Ovary (tissue), 9 donors: Measurements from ENCODE around the gene C6orf47. TPM values are rescaled to one million over a fixed set of nuclear protein-coding genes. Genes with fewer than 3 reads are reported as not detected.

Experiments used
- DNase-seq, 5 donors: peaks; one replicate each; pipeline ENCODE4 v3.0.0-alpha.2; 2019 to 2020
- H3K27ac ChIP-seq, 2 donors: fragments of 200-600 bp; one replicate each; pipeline versions ENCODE4 v1.5.1 to v1.8.0; 2019 to 2022
- H3K27me3 ChIP-seq: fragments of 200-600 bp; one replicate; pipeline ENCODE4 v1.8.0; 2022
- H3K36me3 ChIP-seq: fragments of 200-600 bp; sonication (generic); one replicate; pipeline ENCODE4 v1.5.1; 2019
- H3K4me1 ChIP-seq: one replicate; pipeline ENCODE4 v1.8.1; 2013; ENCODE audit warnings: mild to moderate bottlenecking, moderate library complexity; ENCODE audit not compliant: insufficient read depth
- H3K4me3 ChIP-seq: fragments of 200-600 bp; sonication (generic); one replicate; pipeline ENCODE4 v1.5.1; 2017
- H3K9me3 ChIP-seq, 2 donors: fragments of 200-600 bp in 1 of 2; sonication (generic) in 1 of 2; one replicate each; pipeline versions ENCODE4 v1.5.1 to v1.8.1; 2013 to 2019; ENCODE audit warnings: mild to moderate bottlenecking in 1 of 2, moderate library complexity in 1 of 2
- CTCF ChIP-seq, 3 donors: fragments of 450-650 bp in 2 of 3; fragments of 200-600 bp in 1 of 3; IDR thresholded peaks; one replicate each; pipeline versions ENCODE4 v1.5.1 to v1.8.0; 2016 to 2022; ENCODE audit warnings: antibody characterized with exemption in 3 of 3, mild to moderate bottlenecking in 1 of 3
- EP300 ChIP-seq: sonication (generic); formaldehyde crosslinking; IDR thresholded peaks from one replicate; pipeline ENCODE4 v1.6.1; 2017; ENCODE audit warnings: antibody characterized with exemption
- POLR2A ChIP-seq: fragments of 450-650 bp; IDR thresholded peaks from one replicate; pipeline ENCODE4 v1.6.1; 2017; ENCODE audit warnings: antibody characterized with exemption, mild to moderate bottlenecking, moderate library complexity
- WGBS, 3 donors: extraction: QIAGEN DNeasy Blood & Tissue Kit in 1 of 3; methylation state at CpG; one replicate each; pipeline versions ENCODE4 v1.1.5 to v1.1.7; 2013 to 2017; 5-methylcytosine and 5-hydroxymethylcytosine counted together
- intact Hi-C, 4 donors: fragments of 100-400 bp; cut with DNase I; formaldehyde crosslinking; loops; one replicate each; pipeline versions ENCODE4 v1.11.0 to v1.15.1; 2022 to 2023
- polyA plus RNA-seq, 2 donors: library from polyadenylated mRNA; stranded (reverse); fragments of 200-250 nt in 1 of 2; fragments of 350-450 nt in 1 of 2; fragmentation: Illumina TruSeq in 1 of 2; extraction: RNeasy Lipid Tissue Mini Kit (QIAGEN cat#74804) in 1 of 2; gene quantifications; one replicate each; pipeline ENCODE4 v1.2.3, GENCODE V29; 2013 to 2014
- total RNA-seq, 7 donors: library from RNA; depleted of rRNA in 2 of 7; stranded (reverse); fragments of >200 nt in 2 of 7; fragmentation: NEBNext Ultra II Directional in 3 of 7; extraction: Animal tissue kit (Norgen Biotek cat#: 25700) in 3 of 7; gene quantifications; one replicate each; pipeline versions ENCODE4 v1.1.0 to v1.2.4, GENCODE V29; 2016 to 2023
- donor health status: DM: no; HTN: no; CAD: no; lungs with moderate emphysema.
- donor health status: DM: no; HTN: no; CAD: no.
- donor health status: Bipolar disorder and iron deficiency.
- donor health status: DM: yes; HTN: yes; CAD: no.
- donor health status: DM: no; HTN: no; CAD: no.
- donor health status: DM: yes; HTN: yes; CAD: no.

Gene C6orf47
- total and polyA plus RNA-seq, 9 donors: 13.9 to 26.2 (median 19.7) TPM

- DNase-seq: no peak
- 69 to 73% (median 71%) methylated on average over 6 of the region's 6 CpGs for WGBS, 3 donors
- intact Hi-C loops: no loop called here
- no peak for TF ChIP-seq EP300
- TF ChIP-seq CTCF (IDR thresholded peaks at IDR 0.05): no peak
- no peak for TF ChIP-seq POLR2A
- Histone ChIP-seq H3K4me3 (no peak overlapping the region), H3K4me1 (peaks cover 16% of the 10 kb centered on the region), H3K9me3 (no peaks in the 10 kb centered on the region), H3K27ac (no peak overlapping the region), H3K27me3 (no peaks in the 10 kb centered on the region), H3K36me3 (no peaks in the 10 kb centered on the region)
Observed at GRCh38 chr6:31657406-31658157, 3.0 kb downstream of the C6orf47 start.

- Histone ChIP-seq H3K4me1 (peaks cover 15% of the 10 kb centered on the region), H3K27ac (no peak within 1 kb of the TSS), H3K36me3 (no peaks in the 10 kb centered on the region), H3K9me3 (no peaks in the 10 kb centered on the region), H3K27me3 (no peaks in the 10 kb centered on the region), H3K4me3 (no peak within 1 kb of the TSS)
- WGBS, 3 donors: 76 to 84% (median 82%) methylated on average over 8 of the region's 8 CpGs
- TF ChIP-seq POLR2A (no peak), CTCF (IDR thresholded peaks at IDR 0.05) (no peak), EP300 (no peak)
- no peak for DNase-seq
- intact Hi-C loops: no loop called here
Observed at GRCh38 chr6:31655349-31656237, 5.0 kb downstream of the C6orf47 start, which contains the start of gene APOM. Gene APOM, plus strand, starts transcription at chr6:31655894. Its CDS starts 73 bp downstream, at chr6:31655967.

GRCh38 chr6:31654574-31655348 lies 5.8 kb downstream of the C6orf47 start:
- TF ChIP-seq CTCF (IDR thresholded peaks at IDR 0.05) (no peak), POLR2A (no peak), EP300 (no peak)
- Histone ChIP-seq H3K9me3 (no peaks in the 10 kb centered on the region), H3K27ac (no peak overlapping the region), H3K27me3 (no peaks in the 10 kb centered on the region), H3K4me3 (no peak overlapping the region), H3K36me3 (no peaks in the 10 kb centered on the region), H3K4me1 (peaks cover 15% of the 10 kb centered on the region)
- 89 to 95% (median 89%) methylated on average over 8 of the region's 8 CpGs for WGBS, 3 donors
- intact Hi-C loops: no loop called here
- no peak for DNase-seq
